ENCODE data around the gene SEMA3B.

- TF ChIP-seq CTCF (IDR thresholded peaks at IDR 0.05) = no peak
- no peak for TF ChIP-seq POLR2AphosphoS5 (IDR thresholded peaks at IDR 0.05)
- TF ChIP-seq POLR2A (IDR thresholded peaks at IDR 0.05) = no peak
These were observed 49.2 kb downstream of the SEMA3B start for GRCh38 chr3:50318163-50318562.

All from upper lobe of left lung (tissue), 4 donors.